GM23338 (cell line): ENCODE data around the gene KRT81. TPM values are rescaled to one million over a fixed set of nuclear protein-coding genes. Genes with fewer than 3 reads are reported as not detected.

Experiments
- ATAC-seq: fragments of 200-7000 bp; cut with Tn5 transposase; 3 replicates; pipeline ENCODE4 v1.9.1; 2020
- DNase-seq: peaks from one replicate; pipeline ENCODE4 v3.0.0-alpha.2; 2015; ENCODE audit warnings: low spot score
- H2AFZ ChIP-seq: fragments of 200-600 bp; sonication (generic); 2 replicates; pipeline ENCODE4 v1.8.0; 2016; ENCODE audit warnings: antibody characterized with exemption, mild to moderate bottlenecking, moderate library complexity
- H3F3A ChIP-seq: fragments of 200-600 bp; sonication (generic); replicated peaks from 2 replicates; pipeline ENCODE4 v1.8.0; 2017; ENCODE audit warnings: antibody characterized with exemption, mixed run types, low read depth
- H3K27ac ChIP-seq: fragments of 200-600 bp; sonication (generic); 2 replicates; pipeline ENCODE4 v1.6.1; 2016; ENCODE audit warnings: low read depth
- H3K27me3 ChIP-seq: fragments of 200-600 bp; sonication (generic); 2 replicates; pipeline ENCODE4 v1.8.0; 2016; ENCODE audit warnings: mild to moderate bottlenecking, mixed run types, moderate library complexity; ENCODE audit not compliant: insufficient read depth
- H3K36me3 ChIP-seq: fragments of 200-600 bp; sonication (generic); 2 replicates; pipeline ENCODE4 v1.8.0; 2016; ENCODE audit warnings: mild to moderate bottlenecking; ENCODE audit not compliant: insufficient read depth
- H3K4me1 ChIP-seq: fragments of 200-600 bp; sonication (generic); 2 replicates; pipeline ENCODE4 v1.8.0; 2016; ENCODE audit warnings: mild to moderate bottlenecking, moderate library complexity; ENCODE audit not compliant: insufficient read depth
- H3K4me2 ChIP-seq: fragments of 200-600 bp; sonication (generic); 2 replicates; pipeline ENCODE4 v1.7.1; 2017; ENCODE audit warnings: mixed run types
- H3K4me3 ChIP-seq: fragments of 200-600 bp; sonication (generic); 2 replicates; pipeline ENCODE4 v1.6.1; 2016; ENCODE audit warnings: mixed run types
- H3K79me2 ChIP-seq: fragments of 200-600 bp; sonication (generic); replicated peaks from 2 replicates; pipeline ENCODE4 v1.8.0; 2017; ENCODE audit warnings: mild to moderate bottlenecking; ENCODE audit not compliant: insufficient read depth
- H3K9me2 ChIP-seq: fragments of 200-600 bp; sonication (generic); 2 replicates; pipeline ENCODE4 v1.8.0; 2017; ENCODE audit not compliant: insufficient read depth
- H4K20me1 ChIP-seq: fragments of 200-600 bp; sonication (generic); replicated peaks from 2 replicates; pipeline ENCODE4 v1.8.0; 2017; ENCODE audit warnings: mild to moderate bottlenecking; ENCODE audit not compliant: insufficient read depth
- H3K27ac Mint-ChIP-seq: 2 replicates; pipeline ENCODE4 v1.8.0; 2020; ENCODE audit warnings: inconsistent platforms, mild to moderate bottlenecking, moderate library complexity, mixed read lengths
- H3K27me3 Mint-ChIP-seq: 3 replicates; pipeline ENCODE4 v1.8.0; 2022; ENCODE audit warnings: low read depth, mild to moderate bottlenecking, moderate library complexity, mixed read lengths, inconsistent platforms; ENCODE audit not compliant: insufficient read depth, poor library complexity
- H3K36me3 Mint-ChIP-seq: 3 replicates; pipeline ENCODE4 v1.8.0; 2021; ENCODE audit warnings: low read depth, mild to moderate bottlenecking, inconsistent platforms, moderate library complexity, mixed read lengths
- H3K4me1 Mint-ChIP-seq: 3 replicates; pipeline ENCODE4 v1.8.0; 2020; ENCODE audit warnings: mild to moderate bottlenecking, inconsistent platforms, mixed read lengths
- H3K4me3 Mint-ChIP-seq: 3 replicates; pipeline ENCODE4 v1.8.0; 2021; ENCODE audit warnings: moderate library complexity, mild to moderate bottlenecking, inconsistent platforms, mixed read lengths
- H3K9me3 Mint-ChIP-seq: 3 replicates; pipeline ENCODE4 v1.8.0; 2020; ENCODE audit warnings: moderate library complexity, mild to moderate bottlenecking, inconsistent platforms, mixed read lengths
- CREB1 ChIP-seq: fragments of 250-450 bp; sonication (Bioruptor Pico); IDR thresholded peaks from 2 replicates; pipeline ENCODE4 v1.5.0; 2020; ENCODE audit warnings: low read depth, mild to moderate bottlenecking, moderate library complexity
- ETS1 ChIP-seq: IDR thresholded peaks from 2 replicates; pipeline ENCODE4 v1.6.1; 2016; ENCODE audit warnings: antibody characterized with exemption
- EZH2phosphoT487 ChIP-seq: fragments of 200-600 bp; sonication (generic); IDR thresholded peaks from one replicate; pipeline ENCODE4 v1.8.1; 2018; ENCODE audit warnings: antibody characterized with exemption; ENCODE audit not compliant: unreplicated experiment
- JUNB ChIP-seq: IDR thresholded peaks from one replicate; pipeline ENCODE4 v1.6.1; 2016; ENCODE audit warnings: antibody characterized with exemption; ENCODE audit not compliant: unreplicated experiment
- NANOG ChIP-seq: IDR thresholded peaks from 2 replicates; pipeline ENCODE4 v1.6.1; 2016; ENCODE audit warnings: antibody characterized with exemption, borderline replicate concordance
- POLR2AphosphoS5 ChIP-seq: IDR thresholded peaks from 2 replicates; pipeline ENCODE4 v1.6.1; 2016; ENCODE audit warnings: antibody characterized with exemption, low read depth
- STAT1 ChIP-seq: IDR thresholded peaks from one replicate; pipeline ENCODE4 v1.6.1; 2016; ENCODE audit warnings: antibody characterized with exemption; ENCODE audit not compliant: unreplicated experiment
- ZNF114 ChIP-seq: fragments of 250-450 bp; sonication (Bioruptor Pico); IDR thresholded peaks from 2 replicates; pipeline ENCODE4 v1.5.0; 2020; ENCODE audit warnings: mild to moderate bottlenecking, moderate library complexity
- ZNF331 ChIP-seq: fragments of 250-450 bp; sonication (Bioruptor Pico); IDR thresholded peaks from 2 replicates; pipeline ENCODE4 v1.5.0; 2020; ENCODE audit warnings: low read depth, mild to moderate bottlenecking, moderate library complexity
- polyA plus RNA-seq: library from polyadenylated mRNA; unstranded; fragments of >200 nt; fragmentation: Nextera tagmentation; extraction: Ambion mirVana; gene quantifications from 2 replicates; pipeline ENCODE4 v1.2.1, GENCODE V29; 2016
- total RNA-seq: library from RNA; depleted of rRNA; stranded (reverse); fragments of >200 nt; shearing (Covaris generic); gene quantifications from 2 replicates; pipeline ENCODE4 v1.2.3, GENCODE V29; 2014
- TF ChIP-seq, protein P1 (sequence below), 2 experiments: fragments of 200-600 bp in 1 of 2; sonication (generic) in 1 of 2; conservative IDR thresholded peaks; 2 replicates each; pipeline versions ENCODE4 v1.5.1 to v1.6.1; 2016 to 2017; ENCODE audit warnings: antibody characterized with exemption in 2 of 2, low read depth in 2 of 2, mild to moderate bottlenecking in 2 of 2, moderate library complexity in 1 of 2
- TF ChIP-seq, protein P2 (sequence below): IDR thresholded peaks from one replicate; pipeline ENCODE4 v1.6.1; 2018; ENCODE audit warnings: antibody characterized with exemption; ENCODE audit not compliant: unreplicated experiment

The KRT81 gene
- total and polyA plus RNA-seq, 2 experiments from 2014 or later, result not detected

DNA sequence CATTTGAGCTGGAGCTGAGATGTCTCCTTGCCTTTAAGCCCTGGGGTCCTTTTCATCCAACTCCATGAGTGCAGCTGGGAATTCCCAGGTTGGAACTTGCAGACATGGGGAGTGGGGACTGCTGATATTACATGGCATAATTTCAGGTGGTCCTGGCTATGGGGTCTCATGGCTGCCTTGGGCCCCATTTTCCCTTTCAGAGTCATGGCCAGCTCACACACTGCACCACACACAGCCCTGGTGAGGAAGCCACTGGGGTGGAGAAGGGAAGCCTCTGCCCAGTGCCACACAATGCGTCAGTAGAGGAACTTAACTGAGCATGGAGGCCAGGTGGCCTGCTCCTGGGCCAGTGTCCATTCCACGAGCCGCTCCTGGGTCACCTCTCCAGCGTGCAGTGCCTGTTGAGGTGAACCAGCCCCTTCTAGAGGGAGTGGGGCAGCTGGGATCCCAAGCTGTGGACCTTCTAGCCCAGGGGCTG lies 34.2 kb downstream of the KRT81 start:
- Histone ChIP-seq H3K9me2 (no peaks in the 10 kb centered on the region; the same call in 1 of the 2 replicates), H3K4me1 (no peaks in the 10 kb centered on the region), H3K36me3 (no peaks in the 10 kb centered on the region), H3K79me2 (no peaks in the 10 kb centered on the region), H2AFZ (no peak overlapping the region), H3F3A (no peaks in the 10 kb centered on the region), H3K4me3 (no peak overlapping the region), H3K27ac (no peak overlapping the region), H3K27me3 (peaks cover 49% of the 10 kb centered on the region), H4K20me1 (no peaks in the 10 kb centered on the region; the same call in 1 of the 2 replicates), H3K4me2 (no peak overlapping the region)
- TF ChIP-seq, protein P1, sequence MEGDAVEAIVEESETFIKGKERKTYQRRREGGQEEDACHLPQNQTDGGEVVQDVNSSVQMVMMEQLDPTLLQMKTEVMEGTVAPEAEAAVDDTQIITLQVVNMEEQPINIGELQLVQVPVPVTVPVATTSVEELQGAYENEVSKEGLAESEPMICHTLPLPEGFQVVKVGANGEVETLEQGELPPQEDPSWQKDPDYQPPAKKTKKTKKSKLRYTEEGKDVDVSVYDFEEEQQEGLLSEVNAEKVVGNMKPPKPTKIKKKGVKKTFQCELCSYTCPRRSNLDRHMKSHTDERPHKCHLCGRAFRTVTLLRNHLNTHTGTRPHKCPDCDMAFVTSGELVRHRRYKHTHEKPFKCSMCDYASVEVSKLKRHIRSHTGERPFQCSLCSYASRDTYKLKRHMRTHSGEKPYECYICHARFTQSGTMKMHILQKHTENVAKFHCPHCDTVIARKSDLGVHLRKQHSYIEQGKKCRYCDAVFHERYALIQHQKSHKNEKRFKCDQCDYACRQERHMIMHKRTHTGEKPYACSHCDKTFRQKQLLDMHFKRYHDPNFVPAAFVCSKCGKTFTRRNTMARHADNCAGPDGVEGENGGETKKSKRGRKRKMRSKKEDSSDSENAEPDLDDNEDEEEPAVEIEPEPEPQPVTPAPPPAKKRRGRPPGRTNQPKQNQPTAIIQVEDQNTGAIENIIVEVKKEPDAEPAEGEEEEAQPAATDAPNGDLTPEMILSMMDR (conservative IDR thresholded peaks at IDR 0.05; ENCODE audit: low read depth in 2 of 2), result no peak
- TF ChIP-seq CREB1 (CRISPR knock-in tag) (no peak), ZNF331 (CRISPR knock-in tag) (no peak)
- TF ChIP-seq, protein P2, sequence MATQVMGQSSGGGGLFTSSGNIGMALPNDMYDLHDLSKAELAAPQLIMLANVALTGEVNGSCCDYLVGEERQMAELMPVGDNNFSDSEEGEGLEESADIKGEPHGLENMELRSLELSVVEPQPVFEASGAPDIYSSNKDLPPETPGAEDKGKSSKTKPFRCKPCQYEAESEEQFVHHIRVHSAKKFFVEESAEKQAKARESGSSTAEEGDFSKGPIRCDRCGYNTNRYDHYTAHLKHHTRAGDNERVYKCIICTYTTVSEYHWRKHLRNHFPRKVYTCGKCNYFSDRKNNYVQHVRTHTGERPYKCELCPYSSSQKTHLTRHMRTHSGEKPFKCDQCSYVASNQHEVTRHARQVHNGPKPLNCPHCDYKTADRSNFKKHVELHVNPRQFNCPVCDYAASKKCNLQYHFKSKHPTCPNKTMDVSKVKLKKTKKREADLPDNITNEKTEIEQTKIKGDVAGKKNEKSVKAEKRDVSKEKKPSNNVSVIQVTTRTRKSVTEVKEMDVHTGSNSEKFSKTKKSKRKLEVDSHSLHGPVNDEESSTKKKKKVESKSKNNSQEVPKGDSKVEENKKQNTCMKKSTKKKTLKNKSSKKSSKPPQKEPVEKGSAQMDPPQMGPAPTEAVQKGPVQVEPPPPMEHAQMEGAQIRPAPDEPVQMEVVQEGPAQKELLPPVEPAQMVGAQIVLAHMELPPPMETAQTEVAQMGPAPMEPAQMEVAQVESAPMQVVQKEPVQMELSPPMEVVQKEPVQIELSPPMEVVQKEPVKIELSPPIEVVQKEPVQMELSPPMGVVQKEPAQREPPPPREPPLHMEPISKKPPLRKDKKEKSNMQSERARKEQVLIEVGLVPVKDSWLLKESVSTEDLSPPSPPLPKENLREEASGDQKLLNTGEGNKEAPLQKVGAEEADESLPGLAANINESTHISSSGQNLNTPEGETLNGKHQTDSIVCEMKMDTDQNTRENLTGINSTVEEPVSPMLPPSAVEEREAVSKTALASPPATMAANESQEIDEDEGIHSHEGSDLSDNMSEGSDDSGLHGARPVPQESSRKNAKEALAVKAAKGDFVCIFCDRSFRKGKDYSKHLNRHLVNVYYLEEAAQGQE, result no peak
- Mint-ChIP-seq H3K9me3 (peaks cover 28% of the 10 kb centered on the region), H3K27ac (no peak overlapping the region), H3K27me3 (peaks cover 47% of the 10 kb centered on the region), H3K4me1 (peaks cover 7% of the 10 kb centered on the region), H3K4me3 (no peak overlapping the region), H3K36me3 (peaks cover 4% of the 10 kb centered on the region; the same call in 1 of the 3 replicates)
- ATAC-seq, result no peak
- DNase-seq, result no peak

- no peak overlapping the region for H3K27ac Mint-ChIP-seq
- no peak overlapping the region for H2AFZ ChIP-seq
- H3K27ac ChIP-seq, result no peak overlapping the region
- peaks cover 4% of the 10 kb centered on the region; the same call in 1 of the 3 replicates for H3K36me3 Mint-ChIP-seq
- H3K4me1 ChIP-seq, result no peaks in the 10 kb centered on the region
- ATAC-seq (no peak), DNase-seq (no peak)
- H3K27me3 ChIP-seq, result peaks cover 49% of the 10 kb centered on the region
- no peaks in the 10 kb centered on the region for H3K36me3 ChIP-seq
- H3K9me3 Mint-ChIP-seq, result peaks cover 26% of the 10 kb centered on the region
- H3K4me3 ChIP-seq, result no peak overlapping the region
- H4K20me1 ChIP-seq, result no peaks in the 10 kb centered on the region; the same call in 1 of the 2 replicates
- H3K9me2 ChIP-seq, result no peaks in the 10 kb centered on the region; the same call in 1 of the 2 replicates
- H3K27me3 Mint-ChIP-seq, result peaks cover 47% of the 10 kb centered on the region
- H3K4me1 Mint-ChIP-seq, result peaks cover 13% of the 10 kb centered on the region
- H3K79me2 ChIP-seq, result no peaks in the 10 kb centered on the region
- H3F3A ChIP-seq, result no peaks in the 10 kb centered on the region
- no peak overlapping the region for H3K4me3 Mint-ChIP-seq
- no peak overlapping the region for H3K4me2 ChIP-seq
- TF ChIP-seq JUNB (no peak), ZNF114 (no peak), NANOG (no peak), EZH2phosphoT487 (no peak), ZNF331 (CRISPR knock-in tag) (no peak), ETS1 (no peak), CREB1 (CRISPR knock-in tag) (no peak), POLR2AphosphoS5 (no peak), STAT1 (no peak)
- TF ChIP-seq, protein P2, result no peak
- TF ChIP-seq, protein P1 (conservative IDR thresholded peaks at IDR 0.05; ENCODE audit: low read depth in 2 of 2), result no peak
These were observed 34.8 kb downstream of the KRT81 start for GRCh38 chr12:52256584-52256935.
